Measurements from ENCODE around the gene ADCY7.

GRCh38 chr16:50316102-50316847, 49.9 kb downstream of the ADCY7 start:
- TF ChIP-seq CTCF (IDR thresholded peaks at IDR 0.05; ENCODE audit: low read depth, low read length) (no peak), POLR2A (IDR thresholded peaks at IDR 0.05; ENCODE audit: extremely low read depth, insufficient read length) (no peak)
